Lower lobe of right lung (tissue), 2 donors: ENCODE results near the gene NAPB. TPM values are rescaled to one million over a fixed set of nuclear protein-coding genes. Genes with fewer than 3 reads are reported as not detected.
"Not testable (repeated sequence)": the region's sequence is repeated elsewhere in the genome, so short reads cannot be mapped to it uniquely, and the experiment has no call there.

Source experiments
- ATAC-seq, 2 donors: fragments of 200-7000 bp; cut with Tn5 transposase; one replicate each; pipeline ENCODE4 v1.9.1; 2020 to 2022; ENCODE audit warnings: mild to moderate bottlenecking in 2 of 2, moderate library complexity in 2 of 2
- DNase-seq: peaks from one replicate; pipeline ENCODE4 v3.0.0-alpha.2; 2020
- H3K27ac ChIP-seq: fragments of 200-600 bp; one replicate; pipeline ENCODE4 v1.8.0; 2022
- H3K27me3 ChIP-seq: fragments of 200-600 bp; one replicate; pipeline ENCODE4 v1.8.0; 2022; ENCODE audit warnings: low read depth
- H3K36me3 ChIP-seq: fragments of 200-600 bp; one replicate; pipeline ENCODE4 v1.8.0; 2022; ENCODE audit warnings: mild to moderate bottlenecking
- H3K4me1 ChIP-seq: fragments of 200-600 bp; one replicate; pipeline ENCODE4 v1.8.0; 2022
- H3K4me3 ChIP-seq: fragments of 200-600 bp; one replicate; pipeline ENCODE4 v1.8.0; 2022; ENCODE audit warnings: mild to moderate bottlenecking
- H3K9me3 ChIP-seq: fragments of 200-600 bp; one replicate; pipeline ENCODE4 v1.8.0; 2022
- CTCF ChIP-seq: fragments of 200-600 bp; IDR thresholded peaks from one replicate; pipeline ENCODE4 v1.8.0; 2022; ENCODE audit warnings: antibody characterized with exemption, mild to moderate bottlenecking
- intact Hi-C: fragments of 100-400 bp; cut with DNase I; formaldehyde crosslinking; loops from one replicate; pipeline ENCODE4 v1.11.0; 2022
- long read RNA-seq: library from polyadenylated mRNA; unstranded; transcript quantifications from one replicate; pipeline ENCODE4 v2.0.0, GENCODE V29; 2021
- total RNA-seq: library from RNA; stranded (reverse); fragmentation: NEBNext Ultra II Directional; extraction: Animal tissue kit (Norgen Biotek cat#: 25700); gene quantifications from one replicate; pipeline ENCODE4 v1.2.1, GENCODE V29; 2021
- donor health status: DM: no; HTN: yes; CAD: no; lungs with severe emphysema.

Gene NAPB
- 11.0 TPM for total RNA-seq
- long read RNA-seq, transcript NAPB-201 (11 exons, 3,837 nt), result major isoform, 5 of 17 reads
- long read RNA-seq, partial matches to known transcripts, result 2 of 17 reads
- long read RNA-seq, other reads (novel, unspliced or antisense), result 7 of 17 reads

DNA sequence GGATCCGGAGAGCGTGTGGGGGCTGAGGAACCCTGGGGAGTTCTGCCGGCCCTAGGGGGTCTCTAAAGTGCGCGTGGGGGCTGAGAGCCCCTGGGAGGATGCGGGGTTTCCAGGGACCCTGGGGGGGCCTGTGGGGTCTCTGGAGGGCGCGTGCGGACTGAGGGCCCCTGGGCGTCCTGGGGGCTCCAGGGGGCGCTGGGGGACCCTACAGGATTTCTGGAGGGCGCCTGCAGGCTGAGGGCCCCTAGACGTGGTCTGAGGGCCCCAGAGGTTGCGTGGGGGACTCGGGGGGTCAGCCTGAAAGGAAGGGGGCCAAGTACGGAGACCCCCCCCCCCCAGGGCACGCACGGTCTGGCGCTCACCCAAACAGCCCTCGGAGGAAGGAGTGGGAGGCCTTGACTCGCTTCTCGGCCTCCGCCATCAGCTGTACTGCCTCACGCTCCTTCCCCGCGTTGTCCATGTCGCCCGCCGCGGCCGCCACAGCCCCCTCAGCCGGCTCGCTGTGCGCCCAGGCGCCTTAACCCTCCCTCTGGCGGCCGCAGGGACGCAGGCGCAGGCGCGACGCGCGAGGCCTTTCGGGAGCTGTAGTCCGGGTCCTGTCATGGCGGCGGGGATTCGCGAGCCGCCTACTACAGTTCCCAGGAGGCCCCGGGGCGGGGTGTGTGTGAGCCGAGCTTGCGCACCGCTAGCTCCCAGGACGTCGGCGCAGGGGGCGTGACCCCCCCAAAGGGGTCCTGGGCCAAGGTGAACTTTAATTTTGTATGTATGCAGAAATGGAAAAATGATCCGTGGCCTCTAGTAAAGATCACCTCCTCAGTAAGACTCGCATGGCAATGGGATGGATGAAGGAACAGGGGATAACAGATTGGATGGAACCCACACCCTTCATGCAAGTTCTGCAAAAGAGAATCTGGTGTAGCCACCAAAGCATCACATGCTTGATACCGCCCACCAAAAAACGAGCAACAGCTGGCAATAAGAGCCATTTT, at the start of gene NAPB:
Gene NAPB, minus strand, starts transcription at position 546 of the 989 bp plus-strand sequence. Its CDS starts 86 bp downstream, at position 460.
- H3K4me3 ChIP-seq, result peak within 1 kb of the TSS; percentile 86
- H3K4me1 ChIP-seq, result peaks cover 13% of the 10 kb centered on the region
- ATAC-seq, result peak; percentile 99
- H3K36me3 ChIP-seq, result no peaks in the 10 kb centered on the region
- DNase-seq, result peak; percentile 98
- TF ChIP-seq CTCF, result peak; percentile 66
- no peaks in the 10 kb centered on the region for H3K27me3 ChIP-seq
- H3K27ac ChIP-seq, result peak within 1 kb of the TSS; percentile 92
- intact Hi-C loops, result no loop called here
- no peaks in the 10 kb centered on the region for H3K9me3 ChIP-seq

- ATAC-seq, intact Hi-C loops, H3K4me3 ChIP-seq, H3K4me1 ChIP-seq, H3K27ac ChIP-seq, H3K27me3 ChIP-seq, DNase-seq, H3K36me3 ChIP-seq: not testable (repeated sequence)
- peaks cover 15% of the 10 kb centered on the region for H3K9me3 ChIP-seq
These were observed 45.7 kb upstream of the NAPB start for GRCh38 chr20:23466961-23467360.

DNA sequence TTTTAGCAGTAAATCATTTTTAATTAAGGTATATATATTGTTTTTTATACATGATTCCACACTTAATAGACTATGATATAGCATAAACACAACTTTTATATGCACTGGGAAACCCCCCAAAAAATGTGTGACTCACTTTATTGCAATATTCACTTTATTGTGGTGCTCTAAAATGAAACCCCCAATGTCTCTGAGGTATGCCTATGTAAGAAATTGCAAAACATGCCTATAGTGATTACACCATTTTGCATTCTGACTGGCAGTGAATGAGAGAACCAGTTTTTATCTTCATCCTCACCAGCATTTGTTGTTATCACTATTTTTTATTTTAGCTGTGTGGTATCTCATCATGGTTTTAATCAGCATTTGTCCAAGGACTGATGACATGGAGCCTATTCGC, 39.9 kb upstream of the NAPB start:
- Histone ChIP-seq H3K36me3 (no peaks in the 10 kb centered on the region), H3K4me3 (no peak overlapping the region), H3K9me3 (no peaks in the 10 kb centered on the region), H3K27ac (no peak overlapping the region), H3K27me3 (no peaks in the 10 kb centered on the region), H3K4me1 (no peaks in the 10 kb centered on the region)
- ATAC-seq (no peak), DNase-seq (no peak)
- TF ChIP-seq CTCF, result no peak
- intact Hi-C loops, result no loop called here

- DNase-seq, result no peak
- intact Hi-C loops, result no loop called here
These were observed 38.3 kb upstream of the NAPB start for GRCh38 chr20:23459461-23460150.

DNA sequence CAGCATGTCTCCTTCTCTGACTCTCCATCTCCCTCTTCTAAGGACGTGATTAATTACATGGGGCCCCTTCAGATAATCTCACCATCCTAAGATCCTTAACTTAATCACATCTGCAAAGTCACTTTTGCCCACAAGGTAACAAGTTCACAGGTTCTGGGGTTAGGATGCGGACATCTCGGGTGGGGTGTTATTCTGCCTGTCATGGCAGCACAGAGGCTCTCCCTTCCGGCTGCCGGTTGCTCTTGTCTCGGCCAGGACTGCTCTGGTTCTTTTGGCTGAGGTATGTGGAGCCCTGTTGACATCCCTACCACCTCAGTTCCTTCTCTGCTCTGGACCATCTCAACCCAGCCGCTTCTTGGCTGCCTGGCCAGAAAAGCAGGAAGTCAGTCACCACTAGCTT, 35.6 kb upstream of the NAPB start:
- Histone ChIP-seq H3K9me3 (no peaks in the 10 kb centered on the region), H3K36me3 (no peaks in the 10 kb centered on the region), H3K27me3 (peaks cover 6% of the 10 kb centered on the region), H3K27ac (no peak overlapping the region), H3K4me3 (no peak overlapping the region), H3K4me1 (no peaks in the 10 kb centered on the region)
- no peak for ATAC-seq
- no peak for DNase-seq
- TF ChIP-seq CTCF, result no peak
- intact Hi-C loops, result no loop called here

More at GRCh38 chr20:23459461-23460150, 38.3 kb upstream of the NAPB start:
- Histone ChIP-seq H3K27ac (no peak overlapping the region), H3K4me1 (no peaks in the 10 kb centered on the region), H3K9me3 (no peaks in the 10 kb centered on the region), H3K36me3 (no peaks in the 10 kb centered on the region), H3K4me3 (no peak overlapping the region), H3K27me3 (no peaks in the 10 kb centered on the region)
- TF ChIP-seq CTCF, result no peak
- no peak for ATAC-seq
